Neural progenitor cell (in vitro differentiated cells): ENCODE data around the gene PPP1CC. TPM values are rescaled to one million over a fixed set of nuclear protein-coding genes. Genes with fewer than 3 reads are reported as not detected.

Experiments used
- DNase-seq: peaks from one replicate; pipeline ENCODE4 v3.0.0-alpha.2; 2016; ENCODE audit warnings: low spot score
- H2AFZ ChIP-seq: fragments of 200-600 bp; sonication (generic); replicated peaks from 2 replicates; pipeline ENCODE4 v1.6.1; 2016; ENCODE audit warnings: antibody characterized with exemption
- H3F3A ChIP-seq: fragments of 200-600 bp; sonication (generic); 2 replicates; pipeline ENCODE4 v1.6.1; 2016; ENCODE audit warnings: antibody characterized with exemption, low read depth
- H3K27ac ChIP-seq: fragments of 200-600 bp; sonication (generic); 2 replicates; pipeline ENCODE4 v1.5.1; 2016; ENCODE audit warnings: mild to moderate bottlenecking
- H3K27me3 ChIP-seq: fragments of 200-600 bp; sonication (generic); 2 replicates; pipeline ENCODE4 v1.6.1; 2016; ENCODE audit warnings: mild to moderate bottlenecking, moderate library complexity
- H3K36me3 ChIP-seq: fragments of 200-600 bp; sonication (generic); 2 replicates; pipeline ENCODE4 v1.5.1; 2016
- H3K4me1 ChIP-seq: fragments of 200-600 bp; sonication (generic); 2 replicates; pipeline ENCODE4 v1.6.1; 2016; ENCODE audit warnings: mixed run types
- H3K4me2 ChIP-seq: fragments of 200-600 bp; sonication (generic); 2 replicates; pipeline ENCODE4 v1.6.1; 2016
- H3K4me3 ChIP-seq: fragments of 200-600 bp; sonication (generic); 2 replicates; pipeline ENCODE4 v1.5.1; 2016
- H3K79me2 ChIP-seq: fragments of 200-600 bp; sonication (generic); 2 replicates; pipeline ENCODE4 v1.6.1; 2016; ENCODE audit warnings: low read depth
- H3K9ac ChIP-seq: fragments of 200-600 bp; sonication (generic); 2 replicates; pipeline ENCODE4 v1.6.1; 2016
- H3K9me3 ChIP-seq: fragments of 200-600 bp; sonication (generic); 2 replicates; pipeline ENCODE4 v1.5.1; 2016; ENCODE audit warnings: low read depth
- H4K20me1 ChIP-seq: fragments of 200-600 bp; sonication (generic); 2 replicates; pipeline ENCODE4 v1.6.1; 2016; ENCODE audit warnings: low read depth
- H3K27ac Mint-ChIP-seq: 3 replicates; pipeline ENCODE4 v1.8.0; 2021; ENCODE audit warnings: mixed read lengths
- H3K27me3 Mint-ChIP-seq: 2 replicates; pipeline ENCODE4 v1.8.0; 2022; ENCODE audit warnings: low read depth, mild to moderate bottlenecking, inconsistent platforms, moderate library complexity, mixed read lengths; ENCODE audit not compliant: insufficient read depth
- H3K36me3 Mint-ChIP-seq: 3 replicates; pipeline ENCODE4 v1.8.0; 2021; ENCODE audit warnings: mixed read lengths
- H3K4me1 Mint-ChIP-seq: 3 replicates; pipeline ENCODE4 v1.8.0; 2021; ENCODE audit warnings: mixed read lengths
- H3K4me3 Mint-ChIP-seq: 3 replicates; pipeline ENCODE4 v1.8.0; 2021; ENCODE audit warnings: mild to moderate bottlenecking, moderate library complexity, mixed read lengths
- H3K9me3 Mint-ChIP-seq: 3 replicates; pipeline ENCODE4 v1.8.0; 2020; ENCODE audit warnings: mixed read lengths
- EZH2 ChIP-seq: fragments of 200-600 bp; sonication (generic); IDR thresholded peaks from 2 replicates; pipeline ENCODE4 v1.6.1; 2017; ENCODE audit warnings: antibody characterized with exemption, mild to moderate bottlenecking, moderate library complexity
- EZH2phosphoT487 ChIP-seq: fragments of 200-600 bp; sonication (generic); IDR thresholded peaks from 2 replicates; pipeline ENCODE4 v1.6.1; 2017; ENCODE audit warnings: antibody characterized with exemption
- total RNA-seq: library from RNA; depleted of rRNA; stranded (reverse); fragments of >200 nt; gene quantifications from 2 replicates; pipeline ENCODE4 v1.2.3, GENCODE V29; 2015; ENCODE audit warnings: low replicate concordance
- TF ChIP-seq, protein P1 (sequence below): fragments of 200-600 bp; sonication (generic); IDR thresholded peaks from 2 replicates; pipeline ENCODE4 v1.5.1; 2017; ENCODE audit warnings: antibody characterized with exemption, mild to moderate bottlenecking

Gene PPP1CC
- total RNA-seq, 1 donor from 2014 or later = 629 TPM

GRCh38 chr12:110742096-110742717 is 484 bp downstream of the PPP1CC start:
- Histone ChIP-seq H3K4me2 (peak overlapping the region; percentile 93), H3K4me1 (peaks cover 44% of the 10 kb centered on the region), H3K9ac (peak overlapping the region; percentile 100), H4K20me1 (peaks cover 53% of the 10 kb centered on the region), H3K27ac (peak overlapping the region; percentile 81), H3K9me3 (no peaks in the 10 kb centered on the region), H2AFZ (peak overlapping the region; percentile 96), H3K4me3 (peak overlapping the region; percentile 100), H3K79me2 (peaks cover 68% of the 10 kb centered on the region), H3K27me3 (no peaks in the 10 kb centered on the region), H3K36me3 (no peaks in the 10 kb centered on the region), H3F3A (peaks cover 20% of the 10 kb centered on the region)
- H3K4me3 Mint-ChIP-seq = peak overlapping the region; percentile 100
- H3K9me3 Mint-ChIP-seq = no peaks in the 10 kb centered on the region
- no peaks in the 10 kb centered on the region for H3K36me3 Mint-ChIP-seq
- H3K4me1 Mint-ChIP-seq = peaks cover 53% of the 10 kb centered on the region
- TF ChIP-seq EZH2 (no peak), EZH2phosphoT487 (no peak)
- TF ChIP-seq, protein P1, sequence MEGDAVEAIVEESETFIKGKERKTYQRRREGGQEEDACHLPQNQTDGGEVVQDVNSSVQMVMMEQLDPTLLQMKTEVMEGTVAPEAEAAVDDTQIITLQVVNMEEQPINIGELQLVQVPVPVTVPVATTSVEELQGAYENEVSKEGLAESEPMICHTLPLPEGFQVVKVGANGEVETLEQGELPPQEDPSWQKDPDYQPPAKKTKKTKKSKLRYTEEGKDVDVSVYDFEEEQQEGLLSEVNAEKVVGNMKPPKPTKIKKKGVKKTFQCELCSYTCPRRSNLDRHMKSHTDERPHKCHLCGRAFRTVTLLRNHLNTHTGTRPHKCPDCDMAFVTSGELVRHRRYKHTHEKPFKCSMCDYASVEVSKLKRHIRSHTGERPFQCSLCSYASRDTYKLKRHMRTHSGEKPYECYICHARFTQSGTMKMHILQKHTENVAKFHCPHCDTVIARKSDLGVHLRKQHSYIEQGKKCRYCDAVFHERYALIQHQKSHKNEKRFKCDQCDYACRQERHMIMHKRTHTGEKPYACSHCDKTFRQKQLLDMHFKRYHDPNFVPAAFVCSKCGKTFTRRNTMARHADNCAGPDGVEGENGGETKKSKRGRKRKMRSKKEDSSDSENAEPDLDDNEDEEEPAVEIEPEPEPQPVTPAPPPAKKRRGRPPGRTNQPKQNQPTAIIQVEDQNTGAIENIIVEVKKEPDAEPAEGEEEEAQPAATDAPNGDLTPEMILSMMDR = no peak
- peak overlapping the region; percentile 97 for H3K27ac Mint-ChIP-seq
- DNase-seq = peak; percentile 79
- peaks cover 2% of the 10 kb centered on the region for H3K27me3 Mint-ChIP-seq

- H3K36me3 Mint-ChIP-seq = no peaks in the 10 kb centered on the region
- Histone ChIP-seq H3K79me2 (peaks cover 75% of the 10 kb centered on the region), H2AFZ (no peak overlapping the region), H3K9ac (peak overlapping the region; percentile 100), H3F3A (peaks cover 20% of the 10 kb centered on the region), H3K4me2 (peak overlapping the region; percentile 93), H3K4me3 (peak overlapping the region; percentile 100), H3K4me1 (peaks cover 44% of the 10 kb centered on the region), H4K20me1 (peaks cover 60% of the 10 kb centered on the region), H3K27ac (no peak overlapping the region), H3K36me3 (no peaks in the 10 kb centered on the region), H3K9me3 (no peaks in the 10 kb centered on the region), H3K27me3 (no peaks in the 10 kb centered on the region)
- peak overlapping the region; percentile 100 for H3K4me3 Mint-ChIP-seq
- H3K9me3 Mint-ChIP-seq = no peaks in the 10 kb centered on the region
- peak; percentile 41 for DNase-seq
- peaks cover 2% of the 10 kb centered on the region for H3K27me3 Mint-ChIP-seq
- H3K27ac Mint-ChIP-seq = peak overlapping the region; percentile 97
- TF ChIP-seq EZH2phosphoT487 (no peak), EZH2 (no peak)
- TF ChIP-seq, protein P1 = no peak
- peaks cover 53% of the 10 kb centered on the region for H3K4me1 Mint-ChIP-seq
Measured at GRCh38 chr12:110741341-110742095, 1.2 kb downstream of the PPP1CC start.

- H4K20me1 ChIP-seq = peaks cover 77% of the 10 kb centered on the region
- H3K9me3 ChIP-seq = no peaks in the 10 kb centered on the region
- Mint-ChIP-seq H3K27me3 (peaks cover 2% of the 10 kb centered on the region), H3K4me1 (peaks cover 50% of the 10 kb centered on the region), H3K4me3 (peak overlapping the region; percentile 76), H3K27ac (peak overlapping the region; percentile 19), H3K9me3 (no peaks in the 10 kb centered on the region), H3K36me3 (peaks cover 8% of the 10 kb centered on the region)
- H3K79me2 ChIP-seq = peaks cover 91% of the 10 kb centered on the region
- H3K27ac ChIP-seq = no peak overlapping the region
- no peak for DNase-seq
- H2AFZ ChIP-seq = no peak overlapping the region
- H3K36me3 ChIP-seq = no peaks in the 10 kb centered on the region
- H3F3A ChIP-seq = peaks cover 14% of the 10 kb centered on the region
- H3K4me1 ChIP-seq = peaks cover 44% of the 10 kb centered on the region
- H3K27me3 ChIP-seq = no peaks in the 10 kb centered on the region
- peak overlapping the region; percentile 100 for H3K4me3 ChIP-seq
- peak overlapping the region; percentile 93 for H3K4me2 ChIP-seq
- H3K9ac ChIP-seq = peak overlapping the region; percentile 31
- TF ChIP-seq, protein P1 = no peak
- no peak for TF ChIP-seq EZH2
- TF ChIP-seq EZH2phosphoT487 = no peak
Measured at GRCh38 chr12:110739894-110740293, 2.8 kb downstream of the PPP1CC start.
